Activated naive CD8-positive, alpha-beta T cell (primary cell): Measurements from ENCODE around the gene TMEM161B.
A peak's percentile ranks its signal among the peaks of the same experiment; 100 is the strongest.
"Not testable (repeated sequence)": the region's sequence is repeated elsewhere in the genome, so short reads cannot be mapped to it uniquely, and the experiment has no call there.

Source experiments
- H3K27ac Mint-ChIP-seq: one replicate; pipeline ENCODE4 v1.8.0; 2021; ENCODE audit warnings: mixed read lengths
- H3K27me3 Mint-ChIP-seq: one replicate; pipeline ENCODE4 v1.8.0; 2021; ENCODE audit warnings: mixed read lengths
- H3K36me3 Mint-ChIP-seq: one replicate; pipeline ENCODE4 v1.8.0; 2021; ENCODE audit warnings: mixed read lengths
- H3K4me1 Mint-ChIP-seq: one replicate; pipeline ENCODE4 v1.8.0; 2021; ENCODE audit warnings: low read depth, mixed read lengths
- H3K4me3 Mint-ChIP-seq: one replicate; pipeline ENCODE4 v1.8.0; 2021; ENCODE audit warnings: mild to moderate bottlenecking, mixed read lengths
- H3K9me3 Mint-ChIP-seq: one replicate; pipeline ENCODE4 v1.8.0; 2021; ENCODE audit warnings: low read depth, mixed read lengths

Gene TMEM161B

DNA sequence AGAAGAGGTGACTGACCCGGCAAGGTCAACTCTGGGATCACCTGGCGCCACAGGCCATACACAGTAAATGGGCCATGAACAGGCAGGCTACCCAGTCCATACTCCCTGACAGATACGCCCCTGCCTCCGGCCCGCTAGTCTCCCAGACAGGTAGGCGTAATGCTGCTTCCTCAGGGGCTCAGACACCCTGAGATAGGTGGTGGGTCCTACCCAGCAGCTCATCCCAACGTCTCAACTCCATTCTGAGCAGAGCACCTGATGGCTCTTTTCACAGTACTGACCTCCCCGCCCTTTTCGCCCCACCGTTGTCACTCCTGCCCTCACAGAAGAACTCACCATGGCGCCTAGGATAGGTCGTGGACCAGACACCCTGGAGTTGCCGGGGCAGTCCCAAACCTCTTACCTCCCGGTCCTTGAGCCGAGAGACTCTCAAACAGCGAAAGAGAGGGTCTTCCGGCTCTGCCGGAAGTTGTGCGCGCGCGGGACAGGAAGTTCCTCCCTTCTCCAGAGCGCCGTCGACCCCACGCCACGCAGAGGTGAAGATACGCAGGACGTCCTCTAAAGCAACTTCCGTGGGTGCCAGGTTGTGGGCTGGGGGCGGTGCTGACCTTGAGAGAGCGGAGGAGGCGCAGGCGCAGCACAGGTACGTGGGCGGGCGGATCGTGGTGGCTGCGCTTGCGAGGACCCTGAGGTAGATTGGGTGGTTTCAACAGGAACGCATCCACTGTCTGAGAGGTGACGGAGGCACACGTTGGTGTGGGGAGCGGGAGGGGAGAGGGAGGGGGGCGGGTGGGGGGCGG is at the start of gene TMEM161B:
Gene TMEM161B (minus strand): TSS at position 461 of the 800 bp plus-strand sequence. CDS start 122 bp downstream, at position 339.
- no peaks in the 10 kb centered on the region for H3K9me3 Mint-ChIP-seq
- H3K36me3 Mint-ChIP-seq, result peaks cover 32% of the 10 kb centered on the region
- H3K4me1 Mint-ChIP-seq, result peaks cover 61% of the 10 kb centered on the region
- H3K4me3 Mint-ChIP-seq, result peak within 1 kb of the TSS; percentile 100
- H3K27ac Mint-ChIP-seq, result peak within 1 kb of the TSS; percentile 98
- H3K27me3 Mint-ChIP-seq, result no peaks in the 10 kb centered on the region

DNA sequence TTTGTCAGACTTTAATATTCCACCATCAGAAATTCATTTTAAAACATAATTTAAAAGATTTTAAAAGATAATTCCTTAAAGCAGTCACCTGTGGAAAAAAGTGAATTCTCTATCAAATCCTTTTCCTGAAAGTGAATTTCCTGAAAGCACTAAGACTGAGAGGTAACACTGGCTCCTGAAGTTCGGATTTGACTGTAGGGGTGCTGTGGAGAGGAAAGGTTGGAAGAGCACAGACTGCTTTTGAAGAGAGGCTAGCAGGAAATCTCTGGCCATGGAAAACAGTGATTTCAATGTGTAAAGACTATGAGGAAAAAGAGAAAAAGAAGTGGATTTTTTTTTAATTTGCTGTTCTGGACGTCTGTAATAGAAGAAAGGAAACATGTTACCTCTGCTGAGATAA is 35.7 kb upstream of the TMEM161B start:
- Mint-ChIP-seq H3K4me3 (no peak overlapping the region), H3K4me1 (no peaks in the 10 kb centered on the region), H3K27ac (no peak overlapping the region), H3K27me3 (peaks cover 8% of the 10 kb centered on the region), H3K36me3 (peaks cover 18% of the 10 kb centered on the region), H3K9me3 (peaks cover 16% of the 10 kb centered on the region)

DNA sequence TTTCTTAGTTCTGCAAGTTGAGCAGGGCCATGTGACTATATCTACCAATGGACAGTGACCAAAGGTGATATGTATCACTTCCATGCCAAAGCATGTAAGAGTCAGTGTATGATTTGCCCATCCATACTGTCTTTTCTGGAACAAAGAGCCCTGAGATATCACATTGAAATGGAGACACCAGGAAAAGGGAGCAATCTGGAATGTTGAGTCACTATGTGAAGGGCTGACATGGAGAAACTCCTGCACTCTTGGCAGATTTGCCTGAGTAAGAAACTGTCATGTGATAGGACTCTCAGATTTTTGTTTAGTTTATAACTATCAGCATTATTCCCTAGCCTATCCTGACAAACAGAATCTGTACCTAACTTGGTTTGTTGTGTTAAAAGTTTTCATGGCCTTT is 29.8 kb upstream of the TMEM161B start:
- H3K36me3 Mint-ChIP-seq, result peaks cover 12% of the 10 kb centered on the region
- H3K4me3 Mint-ChIP-seq, result no peak overlapping the region
- no peak overlapping the region for H3K27ac Mint-ChIP-seq
- peaks cover 4% of the 10 kb centered on the region for H3K9me3 Mint-ChIP-seq
- peaks cover 4% of the 10 kb centered on the region for H3K27me3 Mint-ChIP-seq
- no peaks in the 10 kb centered on the region for H3K4me1 Mint-ChIP-seq

DNA sequence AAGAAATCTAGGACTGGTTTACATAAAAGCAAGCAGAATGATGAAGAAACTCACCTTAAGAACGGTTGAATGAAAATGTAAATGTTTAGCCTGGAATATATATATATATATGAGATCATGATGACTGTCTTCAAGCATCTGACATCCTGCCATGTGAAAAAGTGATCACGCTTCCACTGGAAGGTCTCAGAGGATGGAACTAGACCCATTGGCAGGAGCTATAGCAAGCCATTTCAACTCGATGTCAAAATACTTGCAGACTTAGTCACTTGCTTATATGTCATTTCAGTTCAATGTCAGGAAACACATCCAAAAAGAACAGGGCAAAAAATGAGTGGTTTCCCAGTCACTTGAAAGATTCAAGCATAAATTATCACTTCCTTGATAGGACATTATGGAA is 22.2 kb upstream of the TMEM161B start:
- Mint-ChIP-seq H3K27me3 (no peaks in the 10 kb centered on the region), H3K4me1 (no peaks in the 10 kb centered on the region), H3K36me3 (peaks cover 19% of the 10 kb centered on the region), H3K27ac (no peak overlapping the region), H3K4me3 (no peak overlapping the region), H3K9me3 (no peaks in the 10 kb centered on the region)

DNA sequence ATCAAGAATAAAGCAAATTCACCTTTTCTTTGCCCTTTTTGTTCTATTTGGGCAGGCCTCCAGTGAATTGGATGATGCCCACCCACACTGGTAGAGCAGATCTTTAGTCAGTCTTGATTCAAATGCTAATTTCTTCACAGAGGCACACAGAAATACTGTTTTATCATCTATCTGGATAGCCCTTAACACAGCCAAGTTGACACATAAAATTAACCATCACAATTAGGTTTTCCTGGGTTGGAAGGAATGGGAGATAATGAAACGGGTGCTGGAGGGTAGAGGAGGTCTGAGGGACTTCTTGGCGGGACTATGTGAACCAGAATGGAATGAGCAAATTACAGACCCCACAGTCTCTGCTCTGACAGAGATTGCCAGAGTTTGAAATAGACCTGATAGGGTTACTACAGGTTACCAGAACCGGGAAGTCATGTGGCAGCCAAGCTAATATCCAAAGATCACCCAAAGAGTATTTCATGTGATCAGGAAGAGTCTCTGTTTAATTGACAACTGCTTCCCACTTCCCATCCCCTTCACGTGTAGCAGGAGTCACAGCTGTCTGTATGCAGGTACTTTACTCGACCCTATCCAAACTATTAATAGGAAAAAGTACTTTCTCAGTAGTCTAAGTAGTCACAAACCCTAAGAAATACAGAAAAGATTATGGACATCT is 20.0 kb upstream of the TMEM161B start:
- H3K27me3 Mint-ChIP-seq, result no peaks in the 10 kb centered on the region
- H3K4me1 Mint-ChIP-seq, result no peaks in the 10 kb centered on the region
- no peak overlapping the region for H3K4me3 Mint-ChIP-seq
- no peak overlapping the region for H3K27ac Mint-ChIP-seq
- H3K36me3 Mint-ChIP-seq, result peaks cover 16% of the 10 kb centered on the region
- H3K9me3 Mint-ChIP-seq, result no peaks in the 10 kb centered on the region

DNA sequence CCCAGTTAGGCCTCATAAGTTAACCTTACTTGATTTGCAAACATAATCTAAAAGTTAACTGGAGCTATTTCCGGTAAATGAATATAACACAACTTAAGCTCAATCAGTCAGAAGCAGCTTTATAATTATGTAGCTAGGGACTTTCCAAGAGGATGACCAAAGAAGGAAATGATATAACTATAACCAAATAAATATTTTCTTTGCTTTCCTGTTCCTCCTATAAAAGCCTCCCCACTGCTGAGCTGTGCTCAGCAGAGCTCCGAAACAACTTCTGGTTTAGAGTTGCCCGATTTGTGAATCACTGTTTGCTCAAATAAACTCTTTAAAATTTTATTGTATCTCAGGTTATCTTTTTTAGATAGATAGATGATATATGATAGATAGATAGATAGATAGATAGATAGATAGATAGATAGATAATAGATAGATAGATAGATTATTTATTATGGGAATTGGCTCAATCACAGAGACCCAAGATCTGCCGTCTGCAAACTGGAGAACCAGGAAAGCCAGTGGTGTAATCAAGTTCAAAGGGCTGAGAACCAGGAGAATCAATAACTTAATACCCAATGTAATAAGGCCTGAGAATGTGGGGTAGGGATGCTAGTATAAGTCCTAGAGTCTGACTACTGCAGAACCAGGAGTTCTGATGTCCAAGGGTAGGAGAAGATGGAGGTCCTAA is 19.3 kb upstream of the TMEM161B start:
- Mint-ChIP-seq H3K9me3 (no peaks in the 10 kb centered on the region), H3K4me3 (no peak overlapping the region), H3K27me3 (no peaks in the 10 kb centered on the region), H3K4me1 (no peaks in the 10 kb centered on the region), H3K27ac (no peak overlapping the region), H3K36me3 (peaks cover 20% of the 10 kb centered on the region)

DNA sequence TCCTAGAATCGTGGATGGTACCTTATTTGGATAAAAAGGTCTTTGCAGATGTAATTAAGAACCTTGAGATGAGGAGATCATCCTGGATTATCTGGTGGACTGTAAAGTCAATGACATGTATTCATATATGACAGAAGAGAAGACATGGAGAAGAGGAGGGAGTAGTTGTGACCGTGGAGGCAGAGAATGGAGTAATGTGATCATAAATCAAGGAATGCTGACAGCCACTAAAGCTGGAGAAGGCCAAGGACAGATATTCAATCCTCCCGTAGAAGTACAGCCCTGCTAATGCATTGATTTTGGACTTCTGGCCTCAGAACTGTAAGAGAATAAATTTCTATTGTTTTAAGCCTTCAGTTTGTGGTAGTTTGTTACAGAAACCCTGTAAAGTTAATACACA is 18.7 kb upstream of the TMEM161B start:
- Mint-ChIP-seq H3K4me3 (no peak overlapping the region), H3K9me3 (no peaks in the 10 kb centered on the region), H3K27ac (no peak overlapping the region), H3K27me3 (no peaks in the 10 kb centered on the region), H3K36me3 (peaks cover 23% of the 10 kb centered on the region), H3K4me1 (no peaks in the 10 kb centered on the region)

DNA sequence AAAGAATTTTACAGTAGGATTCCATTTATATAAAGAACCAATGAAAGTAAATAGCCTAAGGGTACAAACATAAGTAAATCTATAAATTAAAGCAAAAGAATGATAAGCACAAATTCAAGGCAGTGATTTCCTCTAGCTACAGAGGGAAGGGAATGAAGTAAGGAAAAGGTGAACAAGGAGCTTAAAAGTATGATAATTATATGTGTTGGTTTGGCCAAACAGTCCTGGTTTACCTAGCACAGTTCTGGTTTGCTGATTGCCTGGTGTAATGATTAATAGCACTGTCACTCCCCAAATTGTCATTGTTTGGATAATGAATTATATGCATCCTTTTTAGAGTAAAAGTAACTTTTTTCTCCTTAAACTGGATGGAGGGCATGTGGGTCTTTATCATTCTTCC is 15.0 kb upstream of the TMEM161B start:
- Mint-ChIP-seq H3K27me3 (no peaks in the 10 kb centered on the region), H3K9me3 (no peaks in the 10 kb centered on the region), H3K4me3 (no peak overlapping the region), H3K4me1 (peaks cover 5% of the 10 kb centered on the region), H3K36me3 (peaks cover 18% of the 10 kb centered on the region), H3K27ac (no peak overlapping the region)

DNA sequence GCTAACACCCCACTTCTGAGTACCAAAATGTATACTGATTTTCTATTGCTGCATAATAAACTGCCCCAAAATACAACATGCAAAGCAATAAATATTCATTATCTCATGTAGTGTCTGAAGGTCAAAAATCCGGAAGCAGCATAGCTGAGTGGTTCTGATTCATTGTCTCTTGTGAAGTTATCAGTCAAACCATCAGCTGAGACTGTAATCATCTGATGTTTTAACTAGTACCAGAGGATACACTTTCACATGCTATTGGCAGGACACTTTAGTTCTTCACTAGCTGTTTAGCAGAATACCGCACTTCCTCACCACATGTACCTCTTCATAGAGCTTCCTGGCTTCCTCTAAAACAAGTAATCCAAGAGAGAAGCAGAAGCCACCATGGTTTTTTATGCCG is 12.7 kb upstream of the TMEM161B start:
- no peaks in the 10 kb centered on the region for H3K27me3 Mint-ChIP-seq
- no peaks in the 10 kb centered on the region for H3K9me3 Mint-ChIP-seq
- no peak overlapping the region for H3K27ac Mint-ChIP-seq
- peaks cover 23% of the 10 kb centered on the region for H3K36me3 Mint-ChIP-seq
- peaks cover 5% of the 10 kb centered on the region for H3K4me1 Mint-ChIP-seq
- no peak overlapping the region for H3K4me3 Mint-ChIP-seq

DNA sequence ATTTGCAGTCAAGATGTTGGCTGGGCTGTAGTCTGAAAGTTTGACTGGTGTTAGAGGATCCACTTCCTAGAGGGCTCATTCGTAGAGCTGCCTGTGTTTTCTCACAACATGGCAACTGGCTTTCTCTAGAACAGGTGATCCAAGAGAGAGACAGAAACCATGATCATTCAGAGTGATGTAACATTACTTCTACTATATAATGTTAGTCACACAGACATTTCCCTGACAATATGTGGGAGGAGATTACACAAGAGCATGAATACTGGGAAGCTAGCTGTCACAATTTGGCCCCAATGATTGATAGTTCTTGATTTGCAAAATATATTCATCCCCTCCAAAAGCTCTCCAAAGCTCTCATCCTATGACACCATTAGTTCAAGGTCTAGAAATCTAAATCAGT is 10.9 kb upstream of the TMEM161B start:
- H3K27ac Mint-ChIP-seq, result no peak overlapping the region
- no peaks in the 10 kb centered on the region for H3K27me3 Mint-ChIP-seq
- no peaks in the 10 kb centered on the region for H3K9me3 Mint-ChIP-seq
- H3K4me3 Mint-ChIP-seq, result no peak overlapping the region
- peaks cover 11% of the 10 kb centered on the region for H3K4me1 Mint-ChIP-seq
- peaks cover 28% of the 10 kb centered on the region for H3K36me3 Mint-ChIP-seq

DNA sequence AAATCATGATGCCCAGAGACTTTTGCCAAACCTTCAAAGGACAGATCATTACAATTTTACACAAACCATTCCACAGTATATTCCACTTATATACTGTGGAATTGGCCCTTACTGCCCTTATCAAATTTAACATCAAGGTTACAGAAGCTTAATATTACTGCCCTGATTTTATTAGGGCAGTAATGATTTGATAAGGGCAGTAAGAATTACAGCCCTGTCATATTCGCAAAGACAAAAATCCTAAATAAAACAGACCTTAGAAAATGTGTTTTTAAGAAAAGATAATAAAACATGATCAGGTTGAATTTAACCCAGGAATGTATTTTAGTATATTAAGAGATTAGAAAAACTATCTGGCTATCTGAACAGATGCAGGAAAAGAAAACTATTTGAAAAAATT is 7.7 kb upstream of the TMEM161B start:
- no peak overlapping the region for H3K4me3 Mint-ChIP-seq
- no peaks in the 10 kb centered on the region for H3K9me3 Mint-ChIP-seq
- H3K36me3 Mint-ChIP-seq, result peaks cover 24% of the 10 kb centered on the region
- peaks cover 27% of the 10 kb centered on the region for H3K4me1 Mint-ChIP-seq
- H3K27me3 Mint-ChIP-seq, result no peaks in the 10 kb centered on the region
- H3K27ac Mint-ChIP-seq, result no peak overlapping the region

DNA sequence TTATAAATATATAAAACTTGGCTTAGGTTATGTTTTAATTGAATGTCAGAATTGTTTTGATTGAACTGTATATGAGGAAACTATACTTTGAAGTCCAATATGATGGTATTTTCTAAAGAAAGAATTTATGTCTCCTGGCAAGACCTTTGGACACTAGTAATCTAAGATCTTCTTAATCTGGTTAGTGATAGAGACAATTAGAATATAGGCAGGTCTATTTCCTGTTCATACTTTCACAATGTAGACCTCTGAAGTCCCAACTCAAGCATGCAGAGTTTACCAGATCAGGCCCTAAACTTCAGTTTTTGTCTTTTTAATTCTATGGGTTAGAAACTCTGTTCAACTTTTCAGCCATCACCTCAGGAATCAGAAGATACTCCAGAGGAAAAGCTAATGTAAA is 6.9 kb upstream of the TMEM161B start:
- peaks cover 24% of the 10 kb centered on the region for H3K36me3 Mint-ChIP-seq
- H3K27me3 Mint-ChIP-seq, result no peaks in the 10 kb centered on the region
- H3K4me1 Mint-ChIP-seq, result peaks cover 35% of the 10 kb centered on the region
- H3K9me3 Mint-ChIP-seq, result no peaks in the 10 kb centered on the region
- H3K27ac Mint-ChIP-seq, result no peak overlapping the region
- H3K4me3 Mint-ChIP-seq, result no peak overlapping the region

DNA sequence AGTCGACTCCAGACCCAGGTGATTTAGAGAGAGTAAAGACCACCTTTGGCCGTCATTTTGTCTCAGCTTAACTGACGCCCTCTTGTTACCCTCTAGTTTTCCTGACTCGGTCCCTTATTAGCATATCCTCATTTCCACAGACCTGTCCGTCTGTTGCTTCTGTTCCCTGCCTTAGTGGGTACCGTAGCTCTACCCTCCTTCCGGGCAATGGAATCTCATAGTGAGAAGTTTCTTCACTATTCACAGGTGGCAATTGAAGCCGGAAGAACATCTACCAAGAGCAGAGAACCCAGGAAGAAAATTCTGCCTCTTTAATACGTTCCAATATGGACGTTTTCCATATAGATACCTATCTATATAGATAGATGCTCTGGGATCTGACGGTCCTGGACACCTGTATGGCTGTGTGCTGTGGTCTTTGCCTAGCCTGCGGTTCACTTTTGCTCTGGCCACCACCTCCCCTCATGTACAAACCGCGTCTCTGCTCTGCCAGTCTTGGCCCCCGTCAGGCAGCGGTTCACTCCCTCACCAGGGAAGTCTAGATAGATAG is 652 bp upstream of the TMEM161B start:
- Mint-ChIP-seq H3K4me3 (peak overlapping the region; percentile 100), H3K9me3 (no peaks in the 10 kb centered on the region), H3K4me1 (peaks cover 60% of the 10 kb centered on the region), H3K27ac (peak overlapping the region; percentile 98), H3K27me3 (no peaks in the 10 kb centered on the region), H3K36me3 (peaks cover 26% of the 10 kb centered on the region)

DNA sequence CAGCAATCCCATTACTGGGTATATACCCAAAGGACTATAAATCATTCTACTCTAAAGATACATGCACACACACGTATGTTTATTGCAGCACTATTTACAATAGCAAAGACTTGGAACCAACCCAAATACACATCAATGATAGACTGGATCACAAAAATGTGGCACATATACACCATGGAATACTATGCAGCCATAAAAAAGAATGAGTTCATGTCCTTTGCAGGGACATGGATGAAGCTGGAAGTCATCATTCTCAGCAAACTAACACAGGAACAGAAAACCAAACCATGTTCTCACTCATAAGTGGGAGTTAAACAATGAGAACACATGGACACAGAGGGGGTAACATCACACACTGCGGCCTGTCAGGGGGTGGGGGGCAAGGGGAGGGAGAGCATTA is 4.1 kb downstream of the TMEM161B start:
- Mint-ChIP-seq H3K36me3 (peaks cover 38% of the 10 kb centered on the region), H3K4me1 (peaks cover 60% of the 10 kb centered on the region)
- not testable (repeated sequence) for H3K27ac Mint-ChIP-seq, H3K27me3 Mint-ChIP-seq, H3K4me3 Mint-ChIP-seq, H3K9me3 Mint-ChIP-seq

DNA sequence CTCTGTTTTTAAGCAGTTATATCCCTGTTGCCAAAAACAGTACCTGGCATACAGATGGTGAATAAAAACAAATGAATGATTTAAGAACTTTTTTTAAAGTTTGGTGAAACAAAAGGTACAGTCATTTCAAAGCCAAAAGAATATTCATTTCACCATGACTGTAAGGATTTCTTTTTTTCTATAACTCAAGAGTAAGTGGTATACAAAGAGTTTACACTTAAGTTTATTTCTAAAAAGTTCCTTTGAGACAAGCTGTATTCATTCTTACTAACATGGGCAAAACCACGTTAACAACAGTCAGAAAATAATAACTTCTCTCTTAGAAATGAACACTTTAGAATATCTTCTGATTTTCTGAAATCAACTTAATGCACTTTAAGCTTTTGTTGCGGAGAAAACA is 5.3 kb downstream of the TMEM161B start:
- no peak overlapping the region for H3K27ac Mint-ChIP-seq
- no peak overlapping the region for H3K4me3 Mint-ChIP-seq
- H3K27me3 Mint-ChIP-seq, result no peaks in the 10 kb centered on the region
- H3K36me3 Mint-ChIP-seq, result peaks cover 45% of the 10 kb centered on the region
- no peaks in the 10 kb centered on the region for H3K9me3 Mint-ChIP-seq
- peaks cover 62% of the 10 kb centered on the region for H3K4me1 Mint-ChIP-seq
